Hepatocyte (in vitro differentiated cells): Measurements from ENCODE around the gene SLC25A30.
"Not testable (repeated sequence)": the region's sequence is repeated elsewhere in the genome, so short reads cannot be mapped to it uniquely, and the experiment has no call there.

Experiments
- CTCF ChIP-seq: fragments of 200-600 bp; sonication (generic); IDR thresholded peaks from 2 replicates; pipeline ENCODE4 v1.5.1; 2016; ENCODE audit warnings: antibody characterized with exemption, mild to moderate bottlenecking; ENCODE audit not compliant: poor library complexity
- EZH2phosphoT487 ChIP-seq: fragments of 200-600 bp; sonication (generic); IDR thresholded peaks from one replicate; pipeline ENCODE4 v1.6.1; 2018; ENCODE audit warnings: antibody characterized with exemption, mild to moderate bottlenecking, low read depth, moderate library complexity; ENCODE audit not compliant: unreplicated experiment, severe bottlenecking

DNA sequence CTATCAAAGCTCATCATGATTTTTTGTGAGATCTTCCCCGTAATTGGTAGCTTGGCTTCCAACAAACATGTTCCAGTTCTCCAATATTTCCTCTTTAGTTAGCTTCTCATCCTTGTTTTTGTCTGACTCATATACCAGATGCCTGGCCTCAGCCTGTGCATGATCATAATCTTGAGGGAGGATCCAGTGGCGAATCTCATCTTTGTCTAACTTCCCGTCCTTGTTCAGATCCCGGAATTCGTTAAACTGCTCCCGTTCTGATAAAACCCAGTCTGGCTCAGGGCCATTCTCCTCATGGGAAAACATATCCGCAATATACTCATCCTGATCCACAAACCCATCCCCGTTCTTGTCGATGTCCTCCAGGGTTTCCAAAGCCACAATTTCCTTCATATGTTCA, 27.8 kb downstream of the SLC25A30 start:
- not testable (repeated sequence) for TF ChIP-seq CTCF, EZH2phosphoT487
